HG03045 (cell line): ENCODE data around the gene CES4A.
"Not testable (repeated sequence)": the region's sequence is repeated elsewhere in the genome, so short reads cannot be mapped to it uniquely, and the experiment has no call there.

ENCODE experiments used
- ATAC-seq: cut with Tn5 transposase; IDR thresholded peaks from one replicate; pipeline ENCODE4 v1.9.1; 2021; ENCODE audit warnings: mild to moderate bottlenecking, moderate library complexity; ENCODE audit not compliant: unreplicated experiment

CES4A gene

GRCh38 chr16:66983033-66983432 is 5.4 kb upstream of the CES4A start:
- no peak for ATAC-seq

- ATAC-seq, result no peak
Measured at GRCh38 chr16:66984892-66985311, 3.5 kb upstream of the CES4A start.

GRCh38 chr16:66986559-66986958 is 1.8 kb upstream of the CES4A start:
- ATAC-seq, result no peak

- ATAC-seq, result no peak
Measured at GRCh38 chr16:66991545-66992077, 3.2 kb downstream of the CES4A start.

GRCh38 chr16:66993558-66993957 is 5.2 kb downstream of the CES4A start:
- ATAC-seq, result not testable (repeated sequence)

GRCh38 chr16:66996324-66996982 is 8.1 kb downstream of the CES4A start:
- no peak for ATAC-seq

GRCh38 chr16:66996983-66997358 is 8.6 kb downstream of the CES4A start:
- ATAC-seq, result no peak

- no peak for ATAC-seq
Measured at GRCh38 chr16:67000384-67001351, 12.3 kb downstream of the CES4A start.

- no peak for ATAC-seq
Measured at GRCh38 chr16:67001726-67002125, 13.3 kb downstream of the CES4A start.

GRCh38 chr16:67006930-67007658 is 18.7 kb downstream of the CES4A start:
- ATAC-seq, result no peak

GRCh38 chr16:67009158-67009557 is 20.8 kb downstream of the CES4A start:
- ATAC-seq, result no peak

GRCh38 chr16:67011274-67011673 is 22.9 kb downstream of the CES4A start:
- ATAC-seq, result no peak

- ATAC-seq, result no peak
Measured at GRCh38 chr16:67013233-67013822, 24.9 kb downstream of the CES4A start.

- ATAC-seq, result no peak
Measured at GRCh38 chr16:67013823-67014633, 25.6 kb downstream of the CES4A start.

- no peak for ATAC-seq
Measured at GRCh38 chr16:67014634-67015312, 26.4 kb downstream of the CES4A start.

- ATAC-seq, result no peak
Measured at GRCh38 chr16:67015313-67015731, 26.9 kb downstream of the CES4A start.

- no peak for ATAC-seq
Measured at GRCh38 chr16:67016143-67016542, 27.8 kb downstream of the CES4A start.

- no peak for ATAC-seq
Measured at GRCh38 chr16:67016681-67017420, 28.5 kb downstream of the CES4A start.

- ATAC-seq, result no peak
Measured at GRCh38 chr16:67017421-67017750, 29.0 kb downstream of the CES4A start.
